Right kidney (tissue), 1 donor: ENCODE data around the gene ARMC7.
"Not testable (repeated sequence)": the region's sequence is repeated elsewhere in the genome, so short reads cannot be mapped to it uniquely, and the experiment has no call there.

ENCODE experiments used
- DNase-seq: peaks from one replicate; pipeline ENCODE4 v3.0.0-alpha.2; 2016

ARMC7 gene

GRCh38 chr17:75128694-75129505, 19.1 kb downstream of the ARMC7 start:
- DNase-seq: no peak

GRCh38 chr17:75129576-75129975, 19.8 kb downstream of the ARMC7 start:
- DNase-seq: no peak

GRCh38 chr17:75130059-75130631, 20.4 kb downstream of the ARMC7 start:
- no peak for DNase-seq

GRCh38 chr17:75130632-75131277, 21.0 kb downstream of the ARMC7 start:
- DNase-seq: peak; percentile 89

- peak; percentile 97 for DNase-seq
Measured at GRCh38 chr17:75131278-75132017, 21.7 kb downstream of the ARMC7 start, which contains the start of gene NT5C. TSS of gene NT5C (minus strand) at chr17:75131742. CDS start at chr17:75131707, 35 bp downstream.

- DNase-seq: not testable (repeated sequence)
Measured at GRCh38 chr17:75132018-75133000, 22.5 kb downstream of the ARMC7 start.

GRCh38 chr17:75133001-75133400, 23.2 kb downstream of the ARMC7 start:
- no peak for DNase-seq

- DNase-seq: not testable (repeated sequence)
Measured at GRCh38 chr17:75133607-75134347, 24.0 kb downstream of the ARMC7 start.

GRCh38 chr17:75135452-75135851, 25.7 kb downstream of the ARMC7 start:
- DNase-seq: no peak

- no peak for DNase-seq
Measured at GRCh38 chr17:75135946-75136345, 26.2 kb downstream of the ARMC7 start.

- not testable (repeated sequence) for DNase-seq
Measured at GRCh38 chr17:75137762-75138161, 28.0 kb downstream of the ARMC7 start.

GRCh38 chr17:75138519-75138918, 28.8 kb downstream of the ARMC7 start:
- DNase-seq: no peak

- no peak for DNase-seq
Measured at GRCh38 chr17:75142236-75142971, 32.6 kb downstream of the ARMC7 start.

GRCh38 chr17:75144816-75145512, 35.2 kb downstream of the ARMC7 start:
- DNase-seq: no peak

GRCh38 chr17:75146592-75146991, 36.8 kb downstream of the ARMC7 start:
- no peak for DNase-seq

GRCh38 chr17:75147878-75148546, 38.2 kb downstream of the ARMC7 start:
- DNase-seq: no peak

- DNase-seq: no peak
Measured at GRCh38 chr17:75151930-75152329, 42.2 kb downstream of the ARMC7 start.

GRCh38 chr17:75152523-75152921, 42.8 kb downstream of the ARMC7 start:
- DNase-seq: no peak
